Sigmoid colon (tissue), 4 donors: Measurements from ENCODE around the gene LRP1.

Source experiments
- EP300 ChIP-seq, 4 donors: sonication (generic); formaldehyde crosslinking; IDR thresholded peaks; one replicate each; pipeline ENCODE4 v1.6.1; 2017; ENCODE audit warnings: antibody characterized with exemption in 4 of 4
- POLR2A ChIP-seq, 2 donors: fragments of 450-650 bp; IDR thresholded peaks; one replicate each; pipeline ENCODE4 v1.6.1; 2016; ENCODE audit warnings: antibody characterized with exemption in 2 of 2, mild to moderate bottlenecking in 2 of 2, moderate library complexity in 2 of 2
- POLR2AphosphoS5 ChIP-seq, 4 donors: sonication (generic); formaldehyde crosslinking; IDR thresholded peaks; one replicate each; pipeline ENCODE4 v1.6.1; 2017; ENCODE audit warnings: antibody characterized with exemption in 4 of 4
- TF ChIP-seq, protein P1 (sequence below), 4 experiments: fragments of 450-650 bp in 3 of 4; fragments of 200-600 bp in 1 of 4; IDR thresholded peaks; one replicate each; pipeline ENCODE4 v1.5.1; 2016 to 2019; ENCODE audit warnings: antibody characterized with exemption in 4 of 4, mild to moderate bottlenecking in 3 of 4, moderate library complexity in 2 of 4

DNA sequence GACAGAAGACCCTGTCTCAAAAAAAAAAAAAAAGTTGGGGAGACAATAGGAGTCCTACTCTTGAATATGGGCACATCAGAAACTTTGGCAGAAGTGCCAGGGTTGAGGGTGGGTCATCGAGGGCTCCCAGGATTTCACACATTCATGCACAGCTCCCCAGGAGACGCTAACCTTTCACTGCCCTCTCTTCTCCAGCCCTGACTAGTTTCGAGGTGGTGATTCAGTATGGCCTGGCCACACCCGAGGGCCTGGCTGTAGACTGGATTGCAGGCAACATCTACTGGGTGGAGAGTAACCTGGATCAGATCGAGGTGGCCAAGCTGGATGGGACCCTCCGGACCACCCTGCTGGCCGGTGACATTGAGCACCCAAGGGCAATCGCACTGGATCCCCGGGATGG lies 48.6 kb downstream of the LRP1 start:
- TF ChIP-seq, protein P1, sequence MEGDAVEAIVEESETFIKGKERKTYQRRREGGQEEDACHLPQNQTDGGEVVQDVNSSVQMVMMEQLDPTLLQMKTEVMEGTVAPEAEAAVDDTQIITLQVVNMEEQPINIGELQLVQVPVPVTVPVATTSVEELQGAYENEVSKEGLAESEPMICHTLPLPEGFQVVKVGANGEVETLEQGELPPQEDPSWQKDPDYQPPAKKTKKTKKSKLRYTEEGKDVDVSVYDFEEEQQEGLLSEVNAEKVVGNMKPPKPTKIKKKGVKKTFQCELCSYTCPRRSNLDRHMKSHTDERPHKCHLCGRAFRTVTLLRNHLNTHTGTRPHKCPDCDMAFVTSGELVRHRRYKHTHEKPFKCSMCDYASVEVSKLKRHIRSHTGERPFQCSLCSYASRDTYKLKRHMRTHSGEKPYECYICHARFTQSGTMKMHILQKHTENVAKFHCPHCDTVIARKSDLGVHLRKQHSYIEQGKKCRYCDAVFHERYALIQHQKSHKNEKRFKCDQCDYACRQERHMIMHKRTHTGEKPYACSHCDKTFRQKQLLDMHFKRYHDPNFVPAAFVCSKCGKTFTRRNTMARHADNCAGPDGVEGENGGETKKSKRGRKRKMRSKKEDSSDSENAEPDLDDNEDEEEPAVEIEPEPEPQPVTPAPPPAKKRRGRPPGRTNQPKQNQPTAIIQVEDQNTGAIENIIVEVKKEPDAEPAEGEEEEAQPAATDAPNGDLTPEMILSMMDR (IDR thresholded peaks at IDR 0.05) = no peak
- TF ChIP-seq POLR2A (IDR thresholded peaks at IDR 0.05) (no peak), EP300 (IDR thresholded peaks at IDR 0.05) (no peak), POLR2AphosphoS5 (IDR thresholded peaks at IDR 0.05) (no peak)
